H1 (cell line): ENCODE measurements around the gene GNG12. TPM values are rescaled to one million over a fixed set of nuclear protein-coding genes. Genes with fewer than 3 reads are reported as not detected.
A peak's percentile ranks its signal among the peaks of the same experiment; 100 is the strongest.

Experiments
- CTCF ChIA-PET: fragments of 300-600 bp; sonication (Branson Sonifier 250); formaldehyde crosslinking; loops from one replicate; lab custom pipeline; 2021; ENCODE audit not compliant: partially characterized antibody; lab: Charles Lee
- POLR2A ChIA-PET: fragments of 300-600 bp; sonication (Branson Sonifier 250); formaldehyde crosslinking; loops from one replicate; lab custom pipeline; 2021; ENCODE audit warnings: inconsistent platforms; ENCODE audit not compliant: partially characterized antibody; lab: Charles Lee
- DNase-seq, 2 experiments: peaks; one replicate each; pipeline versions ENCODE4 v3.0.0 to v3.0.0-alpha.2; 2010 to 2022; ENCODE audit warnings: low spot score in 2 of 2, low read depth in 1 of 2, mixed read lengths in 1 of 2
- FAIRE-seq: peaks from 2 replicates; lab custom pipeline; 2011; peaks lifted over from hg19 to GRCh38; lab: Jason Lieb, UNC
- H2AFZ ChIP-seq: 2 replicates; pipeline ENCODE4 v1.8.1; 2012; ENCODE audit warnings: low read length, inconsistent platforms
- H2AK5ac ChIP-seq: 2 replicates; pipeline ENCODE4 v1.6.1; 2013; ENCODE audit warnings: low read depth, low read length
- H2BK120ac ChIP-seq: replicated peaks from 2 replicates; pipeline ENCODE3; 2013; ENCODE audit warnings: low read depth, low read length, inconsistent platforms
- H2BK12ac ChIP-seq: 2 replicates; pipeline ENCODE4 v1.6.1; 2013; ENCODE audit warnings: low read depth, low read length
- H2BK15ac ChIP-seq: 2 replicates; pipeline ENCODE4 v1.6.1; 2013; ENCODE audit warnings: low read length
- H2BK20ac ChIP-seq: 2 replicates; pipeline ENCODE4 v1.6.1; 2013; ENCODE audit warnings: low read length
- H2BK5ac ChIP-seq: 2 replicates; pipeline ENCODE4 v1.6.1; 2013; ENCODE audit warnings: low read depth, low read length
- H3K14ac ChIP-seq: 2 replicates; pipeline ENCODE4 v1.6.1; 2013; ENCODE audit warnings: inconsistent platforms; ENCODE audit not compliant: insufficient read length
- H3K18ac ChIP-seq: 2 replicates; pipeline ENCODE4 v1.6.1; 2013; ENCODE audit warnings: low read length; ENCODE audit errors: extremely low read depth
- H3K23ac ChIP-seq: 2 replicates; pipeline ENCODE4 v1.6.1; 2013; ENCODE audit warnings: inconsistent platforms; ENCODE audit not compliant: insufficient read length
- H3K23me2 ChIP-seq: 2 replicates; pipeline ENCODE4 v1.6.1; 2013; ENCODE audit warnings: low read depth, low read length
- H3K27ac ChIP-seq: 2 replicates; pipeline ENCODE4 v1.6.1; 2011; ENCODE audit warnings: low read depth, low read length, inconsistent platforms
- H3K27me3 ChIP-seq, 4 experiments: replicated peaks in 1 of 4; 1 replicate in 1 of 4; 2 replicates in 3 of 4; pipeline versions ENCODE4 v1.6.1 to v1.8.1; 2011 to 2013; ENCODE audit warnings: low read length in 3 of 4, mild to moderate bottlenecking in 3 of 4, inconsistent platforms in 2 of 4, mixed read lengths in 2 of 4, moderate library complexity in 1 of 4; ENCODE audit not compliant: control insufficient read depth in 3 of 4, insufficient read depth in 3 of 4; ENCODE audit errors: extremely low read depth in 1 of 4
- H3K36me3 ChIP-seq, 4 experiments: 2 replicates each; pipeline versions ENCODE4 v1.6.1 to v1.8.1; 2011 to 2013; ENCODE audit warnings: mild to moderate bottlenecking in 4 of 4, low read length in 3 of 4, moderate library complexity in 2 of 4, control low read depth in 1 of 4, inconsistent platforms in 1 of 4; ENCODE audit not compliant: insufficient read depth in 4 of 4, control insufficient read depth in 2 of 4
- H3K4ac ChIP-seq: replicated peaks from 2 replicates; pipeline ENCODE3; 2013; ENCODE audit warnings: low read length, low read depth, mixed read lengths, inconsistent platforms; ENCODE audit not compliant: insufficient read length
- H3K4me1 ChIP-seq, 4 experiments: replicated peaks in 1 of 4; 1 replicate in 1 of 4; 2 replicates in 3 of 4; pipeline versions ENCODE4 v1.6.1 to v1.8.1; 2011 to 2013; ENCODE audit warnings: low read length in 3 of 4, inconsistent platforms in 2 of 4, mixed read lengths in 1 of 4; ENCODE audit not compliant: insufficient read depth in 4 of 4, control insufficient read depth in 3 of 4
- H3K4me2 ChIP-seq, 2 experiments: 2 replicates each; pipeline versions ENCODE4 v1.6.1 to v1.8.1; 2011 to 2013; ENCODE audit warnings: low read depth in 2 of 2, low read length in 2 of 2, control low read depth in 1 of 2, inconsistent platforms in 1 of 2, mild to moderate bottlenecking in 1 of 2; ENCODE audit not compliant: insufficient read depth in 1 of 2
- H3K4me3 ChIP-seq, 4 experiments: fragments of 200-600, 300-600 bp in 1 of 4; sonication (generic), shearing (Covaris generic), sonication (Bioruptor Twin) in 1 of 4; 2 replicates each; pipeline versions ENCODE4 v1.5.1 to v1.8.1; 2011 to 2016; ENCODE audit warnings: low read length in 4 of 4, low read depth in 3 of 4, control low read depth in 2 of 4, inconsistent platforms in 2 of 4, mild to moderate bottlenecking in 2 of 4, mixed read lengths in 1 of 4, moderate library complexity in 1 of 4; ENCODE audit not compliant: insufficient read depth in 2 of 4; ENCODE audit errors: extremely low read depth in 1 of 4
- H3K56ac ChIP-seq: replicated peaks from 2 replicates; pipeline ENCODE3; 2013; ENCODE audit warnings: low read depth, mild to moderate bottlenecking, mixed read lengths, low read length, inconsistent platforms; ENCODE audit not compliant: insufficient read length
- H3K79me1 ChIP-seq: 2 replicates; pipeline ENCODE4 v1.6.1; 2013; ENCODE audit warnings: low read depth, low read length, control low read depth
- H3K79me2 ChIP-seq, 2 experiments: 2 replicates each; pipeline versions ENCODE4 v1.6.1 to v1.8.1; 2012 to 2013; ENCODE audit warnings: low read length in 2 of 2, mild to moderate bottlenecking in 2 of 2, inconsistent platforms in 1 of 2; ENCODE audit not compliant: insufficient read depth in 2 of 2, control insufficient read depth in 1 of 2
- H3K9ac ChIP-seq, 4 experiments: replicated peaks in 1 of 4; 1 replicate in 1 of 4; 2 replicates in 3 of 4; pipeline versions ENCODE4 v1.6.1 to v1.8.1; 2011 to 2013; ENCODE audit warnings: low read depth in 3 of 4, low read length in 3 of 4, control low read depth in 2 of 4, mild to moderate bottlenecking in 2 of 4, moderate library complexity in 2 of 4, inconsistent platforms in 1 of 4; ENCODE audit errors: extremely low read depth in 1 of 4
- H3K9me3 ChIP-seq, 2 experiments: 2 replicates each; pipeline versions ENCODE4 v1.6.1 to v1.8.1; 2012 to 2013; ENCODE audit warnings: mild to moderate bottlenecking in 2 of 2, moderate library complexity in 2 of 2, control low read depth in 1 of 2, inconsistent platforms in 1 of 2, low read depth in 1 of 2, low read length in 1 of 2, mixed read lengths in 1 of 2; ENCODE audit not compliant: insufficient read depth in 2 of 2
- H4K20me1 ChIP-seq, 2 experiments: replicated peaks in 1 of 2; 2 replicates each; pipeline versions ENCODE3 to v1.8.1; 2011 to 2013; ENCODE audit warnings: inconsistent platforms in 2 of 2, low read length in 2 of 2, mild to moderate bottlenecking in 1 of 2; ENCODE audit not compliant: insufficient read depth in 2 of 2, control insufficient read depth in 1 of 2
- H4K5ac ChIP-seq: 2 replicates; pipeline ENCODE4 v1.6.1; 2013; ENCODE audit warnings: low read length, low read depth, mixed read lengths, inconsistent platforms; ENCODE audit not compliant: insufficient read length
- H4K8ac ChIP-seq: 2 replicates; pipeline ENCODE4 v1.8.0; 2013; ENCODE audit warnings: mild to moderate bottlenecking, moderate library complexity, low read length, inconsistent platforms; ENCODE audit not compliant: insufficient read depth; ENCODE audit errors: extremely low read depth
- H4K91ac ChIP-seq: replicated peaks from 2 replicates; pipeline ENCODE3; 2013; ENCODE audit warnings: low read length, mixed read lengths, inconsistent platforms; ENCODE audit not compliant: insufficient read length
- ASH2L ChIP-seq: fragments of 200-600, 300-600 bp; sonication (generic); IDR thresholded peaks from one replicate; pipeline ENCODE4 v1.7.1; 2017; ENCODE audit warnings: low read length
- KDM5A ChIP-seq: fragments of 200-600 bp; IDR thresholded peaks from 2 replicates; pipeline ENCODE4 v1.7.1; 2012; ENCODE audit warnings: mild to moderate bottlenecking, low read length, inconsistent platforms, mixed read lengths
- MAFK ChIP-seq: IDR thresholded peaks from 2 replicates; pipeline ENCODE4 v1.6.1; 2012; ENCODE audit warnings: low read depth, mild to moderate bottlenecking, improper control_type of control experiment, low read length
- PHF8 ChIP-seq: fragments of 200-600 bp; sonication (generic); conservative IDR thresholded peaks from 2 replicates; pipeline ENCODE4 v1.7.1; 2012; ENCODE audit warnings: low read depth, mild to moderate bottlenecking, inconsistent platforms, low read length, moderate library complexity
- POLR2AphosphoS5 ChIP-seq: IDR thresholded peaks from 2 replicates; pipeline ENCODE4 v1.6.1; 2011; ENCODE audit warnings: low read depth, low read length
- SIN3A ChIP-seq, 2 experiments: IDR thresholded peaks in 1 of 2; conservative IDR thresholded peaks in 1 of 2; 2 replicates each; pipeline ENCODE4 v1.6.1; 2011 to 2012; ENCODE audit warnings: low read length in 2 of 2, improper control_type of control experiment in 1 of 2, low read depth in 1 of 2, mild to moderate bottlenecking in 1 of 2
- SP4 ChIP-seq: IDR thresholded peaks from 2 replicates; pipeline ENCODE4 v1.6.1; 2012; ENCODE audit warnings: low read length, inconsistent platforms
- TCF12 ChIP-seq: IDR thresholded peaks from 2 replicates; pipeline ENCODE4 v1.6.1; 2011; ENCODE audit warnings: low read depth, mild to moderate bottlenecking, low read length
- WGBS, 2 experiments: shearing (Covaris generic) in 1 of 2; methylation state at CpG; one replicate each; pipeline versions ENCODE4 v1.1.6 to v1.1.7; 2013 to 2015; ENCODE audit warnings: low lambda C conversion rate in 2 of 2, mixed read lengths in 2 of 2, inconsistent platforms in 1 of 2, low coverage in 1 of 2, missing lambda C conversion rate in 1 of 2; ENCODE audit not compliant: insufficient replicate concordance in 2 of 2, insufficient coverage in 1 of 2, insufficient read length in 1 of 2; ENCODE audit errors: extremely low coverage in 1 of 2, missing lambda C conversion rate in 1 of 2; 5-methylcytosine and 5-hydroxymethylcytosine counted together
- polyA plus RNA-seq, 7 experiments: library from polyadenylated mRNA; depleted of rRNA in 3 of 7; stranded (reverse) in 5 of 7; unstranded in 2 of 7; fragments of >200 nt in 5 of 7; fragments of 200-250 nt in 2 of 7; gene quantifications; 1 replicate in 5 of 7; 2 replicates in 1 of 7; 4 replicates in 1 of 7; pipeline versions ENCODE4 v1.2.1 to v1.2.3, GENCODE V29; 2011 to 2013; ENCODE audit warnings: missing spikeins in 2 of 7, mixed read lengths in 2 of 7
- total RNA-seq: library from RNA; stranded (reverse); fragmentation: NEBNext Ultra II Directional; extraction: Animal tissue kit (Norgen Biotek cat#: 25700); gene quantifications from 2 replicates; pipeline ENCODE4 v1.2.1, GENCODE V29; 2021
- TF ChIP-seq, protein P1 (sequence below): IDR thresholded peaks from 2 replicates; pipeline ENCODE4 v1.6.1; 2012; ENCODE audit warnings: inconsistent platforms
- TF ChIP-seq, protein P2 (sequence below): IDR thresholded peaks from 2 replicates; pipeline ENCODE4 v1.6.1; 2012; ENCODE audit warnings: inconsistent platforms

Gene GNG12
- total and polyA plus RNA-seq, 2 of the 8 experiments (the other 6 are each of a cell fraction or from before 2014, with no cell fraction given), result 11.4 to 35.8 TPM

DNA sequence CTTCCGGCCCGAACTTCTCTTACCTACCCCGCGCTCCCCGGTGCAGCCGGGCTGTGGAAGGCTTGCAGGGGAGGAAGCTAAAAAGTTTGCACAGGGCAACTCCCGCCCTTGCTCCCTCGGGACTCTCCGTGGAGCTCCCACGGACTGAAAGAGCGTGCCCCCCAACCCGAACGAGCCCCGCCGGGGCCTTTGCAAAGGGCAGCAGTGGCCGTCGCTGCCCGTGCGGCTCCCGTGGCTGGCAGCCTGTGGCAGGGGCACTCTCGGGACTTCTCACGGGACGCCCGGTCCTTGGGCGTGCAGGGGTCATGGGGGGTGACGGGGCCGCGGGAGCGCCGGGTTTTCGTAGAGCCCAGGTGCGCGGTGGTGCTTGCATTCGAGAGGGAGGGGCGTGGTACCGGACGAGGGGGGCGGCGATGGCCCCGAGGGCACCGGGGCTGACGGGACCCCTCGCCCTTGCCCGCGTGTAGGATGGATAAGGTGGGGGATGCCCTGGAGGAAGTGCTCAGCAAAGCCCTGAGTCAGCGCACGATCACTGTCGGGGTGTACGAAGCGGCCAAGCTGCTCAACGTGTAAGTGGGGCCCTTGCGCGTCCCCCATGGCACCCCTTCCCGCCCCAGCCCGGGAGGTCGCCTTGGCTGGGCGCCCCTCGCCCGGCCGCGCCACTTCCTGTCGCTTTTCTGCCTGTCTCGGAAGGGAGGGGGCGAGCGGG, 147.6 kb downstream of the GNG12 start:
- Histone ChIP-seq H2AFZ (no peak overlapping the region), H3K18ac (peak overlapping the region; percentile 89), H3K4me2 (peak overlapping the region; percentile 81 to 83), H3K36me3 (peaks cover 0 to 22% (median 6%) of the 10 kb centered on the region in 4 experiments; a peak in 4 of 8 replicates), H2BK5ac (peak overlapping the region; percentile 16), H3K56ac (peak overlapping the region; percentile 77), H4K5ac (peak overlapping the region; percentile 67), H4K20me1 (peaks cover 0 to 2% of the 10 kb centered on the region in 2 experiments), H4K91ac (peak overlapping the region; percentile 70), H2BK120ac (no peak overlapping the region), H2BK15ac (no peak overlapping the region; the same call in 1 of the 2 replicates), H3K4ac (peak overlapping the region; percentile 85), H2BK12ac (peak overlapping the region; percentile 55), H3K4me1 (peaks cover 0 to 9% (median 5%) of the 10 kb centered on the region in 4 experiments; a peak in 5 of 7 replicates), H2AK5ac (no peak overlapping the region), H3K27me3 (no peaks in the 10 kb centered on the region), H3K79me1 (no peaks in the 10 kb centered on the region), H3K23ac (no peak overlapping the region), H3K9ac (peak overlapping the region; percentile 65 to 79 (median 73)), H3K4me3 (peak overlapping the region; percentile 84 to 98 (median 90)), H3K14ac (no peak overlapping the region), H3K79me2 (peaks cover 0 to 10% of the 10 kb centered on the region in 2 experiments; a peak in 2 of 4 replicates), H3K9me3 (no peaks in the 10 kb centered on the region), H3K27ac (no peak overlapping the region; the same call in 1 of the 2 replicates), H4K8ac (peak overlapping the region; percentile 92), H3K23me2 (peaks cover 6% of the 10 kb centered on the region; the same call in 1 of the 2 replicates), H2BK20ac (no peak overlapping the region)
- CTCF ChIA-PET, result interaction anchor here (0.7 to 3.5 kb wide), 17 partner anchors 11 to 180 kb away, joined by 3 to 14 read pairs (median 4); no protein-coding TSS in a partner anchor
- DNase-seq (peak in 1 of 2 experiments; percentile 66), FAIRE-seq (no peak)
- POLR2A ChIA-PET, result interaction anchor here (0.8 to 4.7 kb wide), 31 partner anchors 10 to 755 kb away, joined by 3 to 34 read pairs (median 4); partner anchors contain the start of gene SERBP1
- WGBS, 2 experiments, result 1% methylated on average over 40 of the region's 65 CpGs; no CpG with 5 or more reads in 1 of the 2 experiments
- TF ChIP-seq ASH2L (peak; percentile 8), MAFK (peak; percentile 5; the same call in 1 of the 2 replicates), TCF12 (no peak), KDM5A (0 out of 2 replicates have a peak, but pooled peaks have one; percentile 24), SIN3A (conservative IDR thresholded peaks at IDR 0.05 in 1 of 2, IDR thresholded peaks at IDR 0.05 in 1 of 2; ENCODE audit: low read depth in 1 of 2, low read length in 2 of 2) (peak in 1 of 2 experiments; percentile 19; a peak in 1 of 4 replicates), PHF8 (peak; percentile 50; the same call in 1 of the 2 replicates), POLR2AphosphoS5 (peak; percentile 66; the same call in 1 of the 2 replicates), SP4 (no peak)
- TF ChIP-seq, protein P1, sequence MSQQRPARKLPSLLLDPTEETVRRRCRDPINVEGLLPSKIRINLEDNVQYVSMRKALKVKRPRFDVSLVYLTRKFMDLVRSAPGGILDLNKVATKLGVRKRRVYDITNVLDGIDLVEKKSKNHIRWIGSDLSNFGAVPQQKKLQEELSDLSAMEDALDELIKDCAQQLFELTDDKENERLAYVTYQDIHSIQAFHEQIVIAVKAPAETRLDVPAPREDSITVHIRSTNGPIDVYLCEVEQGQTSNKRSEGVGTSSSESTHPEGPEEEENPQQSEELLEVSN, result no peak
- TF ChIP-seq, protein P2, sequence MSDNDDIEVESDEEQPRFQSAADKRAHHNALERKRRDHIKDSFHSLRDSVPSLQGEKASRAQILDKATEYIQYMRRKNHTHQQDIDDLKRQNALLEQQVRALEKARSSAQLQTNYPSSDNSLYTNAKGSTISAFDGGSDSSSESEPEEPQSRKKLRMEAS, result 0 out of 2 replicates have a peak, but pooled peaks have one; percentile 4
